Measurements from ENCODE around the gene CES4A. TPM values are rescaled to one million over a fixed set of nuclear protein-coding genes. Genes with fewer than 3 reads are reported as not detected.
"Not testable (repeated sequence)": the region's sequence is repeated elsewhere in the genome, so short reads cannot be mapped to it uniquely, and the experiment has no call there.

Gene CES4A
- total RNA-seq, 4 donors from 2014 or later, result 2.7 to 4.0 (median 3.3) TPM

- Histone ChIP-seq H3K4me1 (no peaks in the 10 kb centered on the region), H3K36me3 (no peaks in the 10 kb centered on the region), H3K27me3 (peaks cover 0 to 8% (median 0%) of the 10 kb centered on the region in 4 donors), H3K4me3 (no peak overlapping the region), H3K9me3 (no peaks in the 10 kb centered on the region), H3K27ac (replicated peaks in 1 of 4) (no peak overlapping the region)
- no peak for DNase-seq (ENCODE audit: extremely low spot score)
- WGBS, result 97% methylated on average over 2 of the region's 5 CpGs
- TF ChIP-seq POLR2A (IDR thresholded peaks at IDR 0.05; ENCODE audit: low read depth) (no peak), EP300 (IDR thresholded peaks at IDR 0.05) (no peak), POLR2AphosphoS5 (IDR thresholded peaks at IDR 0.05) (no peak), CTCF (IDR thresholded peaks at IDR 0.05) (no peak)
- intact Hi-C loops (cut with DNase I), result no loop called here
Observed at GRCh38 chr16:66968847-66969246, 19.5 kb upstream of the CES4A start.

GRCh38 chr16:66970775-66971720 lies 17.3 kb upstream of the CES4A start:
- 72% methylated on average over 9 of the region's 10 CpGs for WGBS
- intact Hi-C loops (cut with DNase I), result no loop called here
- no peak for TF ChIP-seq POLR2A (IDR thresholded peaks at IDR 0.05; ENCODE audit: low read depth)
- TF ChIP-seq EP300 (IDR thresholded peaks at IDR 0.05), result no peak
- TF ChIP-seq CTCF (IDR thresholded peaks at IDR 0.05), result no peak
- TF ChIP-seq POLR2AphosphoS5 (IDR thresholded peaks at IDR 0.05), result no peak
- Histone ChIP-seq H3K36me3 (no peaks in the 10 kb centered on the region), H3K4me1 (no peaks in the 10 kb centered on the region), H3K4me3 (no peak overlapping the region), H3K27me3 (peaks cover 0 to 8% (median 0%) of the 10 kb centered on the region in 4 donors), H3K27ac (replicated peaks in 1 of 4) (no peak overlapping the region), H3K9me3 (no peaks in the 10 kb centered on the region)
- no peak for DNase-seq (ENCODE audit: extremely low spot score)

GRCh38 chr16:66972983-66973382 lies 15.4 kb upstream of the CES4A start:
- no peak overlapping the region for H3K4me3 ChIP-seq
- H3K36me3 ChIP-seq, result no peaks in the 10 kb centered on the region
- H3K9me3 ChIP-seq, result no peaks in the 10 kb centered on the region
- no peak for DNase-seq (ENCODE audit: extremely low spot score)
- H3K27ac ChIP-seq (replicated peaks in 1 of 4), result no peak overlapping the region
- WGBS, result 90% methylated on average over 9 of the region's 9 CpGs
- H3K27me3 ChIP-seq, result peaks cover 0 to 15% (median 0%) of the 10 kb centered on the region in 4 donors
- H3K4me1 ChIP-seq, result peaks cover 0 to 8% (median 2%) of the 10 kb centered on the region in 4 donors
- no peak for TF ChIP-seq CTCF (IDR thresholded peaks at IDR 0.05)
- TF ChIP-seq POLR2A (IDR thresholded peaks at IDR 0.05; ENCODE audit: low read depth), result no peak
- no peak for TF ChIP-seq EP300 (IDR thresholded peaks at IDR 0.05)
- intact Hi-C loops (cut with DNase I), result no loop called here

- no peak overlapping the region for H3K4me3 ChIP-seq
- intact Hi-C loops (cut with DNase I), result no loop called here
- peaks cover 0 to 8% (median 2%) of the 10 kb centered on the region in 4 donors for H3K4me1 ChIP-seq
- peaks cover 0 to 15% (median 0%) of the 10 kb centered on the region in 4 donors for H3K27me3 ChIP-seq
- no peak for DNase-seq (ENCODE audit: extremely low spot score)
- no peaks in the 10 kb centered on the region for H3K9me3 ChIP-seq
- TF ChIP-seq POLR2A (IDR thresholded peaks at IDR 0.05; ENCODE audit: low read depth), result no peak
- no peak for TF ChIP-seq CTCF (IDR thresholded peaks at IDR 0.05)
- TF ChIP-seq POLR2AphosphoS5 (IDR thresholded peaks at IDR 0.05), result no peak
- TF ChIP-seq EP300 (IDR thresholded peaks at IDR 0.05), result no peak
- H3K27ac ChIP-seq (replicated peaks in 1 of 4), result no peak overlapping the region
- 100% methylated on average over 6 of the region's 6 CpGs for WGBS
- no peaks in the 10 kb centered on the region for H3K36me3 ChIP-seq
Observed at GRCh38 chr16:66973716-66974115, 14.7 kb upstream of the CES4A start.

- H3K4me1 ChIP-seq; H3K36me3 ChIP-seq; intact Hi-C loops (cut with DNase I); DNase-seq (ENCODE audit: extremely low spot score); H3K4me3 ChIP-seq; H3K27ac ChIP-seq (replicated peaks in 1 of 4); H3K9me3 ChIP-seq: not testable (repeated sequence)
- 94% methylated on average over 18 of the region's 32 CpGs for WGBS
- peaks cover 0 to 15% (median 0%) of the 10 kb centered on the region in 4 donors for H3K27me3 ChIP-seq
Observed at GRCh38 chr16:66974156-66974931, 14.0 kb upstream of the CES4A start.

GRCh38 chr16:66974932-66975246 lies 13.5 kb upstream of the CES4A start:
- peaks cover 0 to 15% (median 0%) of the 10 kb centered on the region in 4 donors for H3K27me3 ChIP-seq
- not testable (repeated sequence) for H3K27ac ChIP-seq (replicated peaks in 1 of 4); DNase-seq (ENCODE audit: extremely low spot score); H3K36me3 ChIP-seq; H3K4me3 ChIP-seq; H3K4me1 ChIP-seq; H3K9me3 ChIP-seq
- intact Hi-C loops (cut with DNase I), result loop anchor here (5.0 kb wide), 1 partner anchor 132 kb away; the partner anchor contains the start of gene PHAF1
- WGBS, result 67% methylated on average over 11 of the region's 11 CpGs
